ENCODE data around the gene FER1L5.

- no peak for TF ChIP-seq CTCF (IDR thresholded peaks at IDR 0.05; ENCODE audit: insufficient read depth, low read length)
- no peak for TF ChIP-seq POLR2AphosphoS5 (IDR thresholded peaks at IDR 0.05; ENCODE audit: low read depth)
- TF ChIP-seq REST (IDR thresholded peaks at IDR 0.05; ENCODE audit: insufficient replicate concordance, low read depth) = no peak
Measured at GRCh38 chr2:96608469-96609455, 33.8 kb upstream of the FER1L5 start.

Measured in HL-60 (cell line).